ENCODE results near the gene SAMD4B. TPM values are rescaled to one million over a fixed set of nuclear protein-coding genes. Genes with fewer than 3 reads are reported as not detected.

Gene SAMD4B
- total RNA-seq, 1 experiment from 2014 or later: 135 TPM

GRCh38 chr19:39386557-39386956 is 44.3 kb downstream of the SAMD4B start:
- H3K23me2 ChIP-seq (ENCODE audit: insufficient read length, low read depth, low read length, poor library complexity, severe bottlenecking): no peaks in the 10 kb centered on the region
- H3K14ac ChIP-seq (ENCODE audit: insufficient read depth, low read length): no peak overlapping the region
- no peak overlapping the region for H2AK5ac ChIP-seq (ENCODE audit: insufficient read length, low read length)
- DNase-seq: no peak
- no peaks in the 10 kb centered on the region for H3K79me2 ChIP-seq (ENCODE audit: insufficient read depth, low read length)
- H3K27ac ChIP-seq (ENCODE audit: insufficient read length, low read depth, low read length): no peak overlapping the region
- H2BK12ac ChIP-seq (ENCODE audit: insufficient read length, low read depth, low read length): no peak overlapping the region
- no peak overlapping the region for H4K8ac ChIP-seq (replicated peaks; ENCODE audit: insufficient read length, low read depth, low read length)
- H3K36me3 Mint-ChIP-seq (ENCODE audit: insufficient read depth in 1 of 3, low read depth in 3 of 3): peaks cover 41 to 77% (median 75%) of the 10 kb centered on the region in 3 experiments
- H2BK120ac ChIP-seq (ENCODE audit: low read depth, low read length, poor library complexity, severe bottlenecking): no peak overlapping the region
- no peak overlapping the region for H3K56ac ChIP-seq (ENCODE audit: insufficient read length, low read depth, low read length)
- H2BK5ac ChIP-seq (ENCODE audit: insufficient read length, low read length): no peak overlapping the region
- no peaks in the 10 kb centered on the region for H4K20me1 ChIP-seq (ENCODE audit: control insufficient read depth, insufficient read depth, insufficient read length)
- no peak overlapping the region for H4K5ac ChIP-seq (ENCODE audit: insufficient read length, low read depth, low read length)
- H3K79me1 ChIP-seq (ENCODE audit: insufficient read depth, low read depth, low read length, poor library complexity, severe bottlenecking): no peaks in the 10 kb centered on the region
- no peak overlapping the region for H2BK15ac ChIP-seq (ENCODE audit: low read depth, low read length)
- no peak for TF ChIP-seq CTCF (conservative IDR thresholded peaks at IDR 0.05)
- H3K9me3 ChIP-seq (ENCODE audit: control insufficient read depth, low read depth, low read length): no peaks in the 10 kb centered on the region
- H2BK20ac ChIP-seq (ENCODE audit: low read depth, low read length, poor library complexity, severe bottlenecking): no peak overlapping the region
- no peak overlapping the region for H3K4me2 ChIP-seq (ENCODE audit: insufficient read depth, insufficient read length, low read length)
- H4K91ac ChIP-seq (ENCODE audit: insufficient read length, low read depth, low read length): no peak overlapping the region
- no peak overlapping the region for H3K9ac ChIP-seq (ENCODE audit: extremely low read depth, insufficient read length, low read length)
- H3K4me1 ChIP-seq (ENCODE audit: insufficient read depth, low read length): no peaks in the 10 kb centered on the region
- no peaks in the 10 kb centered on the region for H3K9me3 Mint-ChIP-seq
- no peak overlapping the region for H3T11ph ChIP-seq (ENCODE audit: low read length)
- H2AFZ ChIP-seq (ENCODE audit: low read length): no peak overlapping the region
- H3K27me3 ChIP-seq (ENCODE audit: insufficient read depth, low read length): no peaks in the 10 kb centered on the region
- H3K27me3 Mint-ChIP-seq (ENCODE audit: low read depth): no peaks in the 10 kb centered on the region
- no CpG with 5 or more reads among the region's 7 CpGs for WGBS (ENCODE audit: extremely low coverage, insufficient read length, low lambda C conversion rate)
- H3K23ac ChIP-seq (ENCODE audit: insufficient read length, low read depth, low read length): no peak overlapping the region
- H3K4ac ChIP-seq (ENCODE audit: low read depth, low read length): no peak overlapping the region
- H3K4me3 Mint-ChIP-seq: peak overlapping the region in 1 of 2 experiments; percentile 24; a peak in 1 of 5 replicates
- H3K4me1 Mint-ChIP-seq: peaks cover 8 to 13% of the 10 kb centered on the region in 2 experiments; a peak in 3 of 4 replicates
- H3K18ac ChIP-seq (ENCODE audit: insufficient read length, low read depth, low read length): no peak overlapping the region
- H3K27ac Mint-ChIP-seq: peak overlapping the region in 1 of 3 experiments; percentile 40; a peak in 1 of 7 replicates
